CMK (cell line): ENCODE measurements around the gene SIGLEC11.
"Not testable (repeated sequence)": the region's sequence is repeated elsewhere in the genome, so short reads cannot be mapped to it uniquely, and the experiment has no call there.

ENCODE experiments used
- DNase-seq: peaks from one replicate; pipeline ENCODE4 v3.0.0-alpha.2; 2010; ENCODE audit warnings: low read depth

The SIGLEC11 gene

DNA sequence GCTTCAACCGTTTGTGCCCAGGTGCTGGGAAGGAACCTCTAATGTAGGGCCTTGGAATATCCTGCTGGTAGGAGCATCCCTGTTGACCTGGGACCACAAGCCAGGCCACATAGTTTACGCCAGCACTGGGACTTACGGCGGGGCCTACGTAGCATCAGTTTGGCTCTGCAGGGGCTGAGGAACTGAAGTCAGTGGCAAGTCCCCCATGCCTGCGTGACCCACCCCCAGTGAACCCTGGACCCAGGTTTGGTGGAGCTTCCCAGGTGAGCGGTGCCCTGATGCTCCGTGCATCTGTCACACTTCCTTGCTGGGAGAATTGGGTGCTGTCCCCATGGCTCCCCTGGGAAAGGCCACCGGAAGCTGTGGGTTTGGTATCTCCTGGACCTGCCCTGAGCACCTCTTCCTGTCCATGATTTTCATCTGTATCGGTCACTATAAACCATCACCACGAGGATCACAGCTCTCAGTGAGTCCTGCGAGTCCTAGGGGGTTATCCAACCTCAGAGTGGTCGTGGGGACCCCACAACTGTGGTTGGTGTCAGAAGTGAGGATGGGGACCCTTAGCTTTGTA lies 9.9 kb downstream of the SIGLEC11 start:
- DNase-seq: peak; percentile 62

DNA sequence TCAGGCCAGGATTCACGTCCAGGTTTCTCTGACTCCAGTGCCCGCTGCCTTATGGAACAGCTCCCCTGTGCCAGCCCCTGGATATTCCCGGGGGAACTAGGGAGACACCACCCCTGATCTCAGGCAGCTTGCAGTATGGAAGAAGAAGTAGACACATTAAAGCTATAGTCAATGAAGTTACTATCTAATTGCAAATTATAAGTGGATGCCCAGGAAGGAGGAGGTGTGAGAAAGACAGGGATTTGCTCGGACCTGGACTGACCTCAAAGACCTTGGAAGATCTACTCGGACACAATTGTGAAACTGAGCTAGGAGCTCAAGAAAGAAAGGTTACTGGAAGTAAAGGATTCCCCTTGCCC lies 10.4 kb downstream of the SIGLEC11 start:
- no peak for DNase-seq

DNA sequence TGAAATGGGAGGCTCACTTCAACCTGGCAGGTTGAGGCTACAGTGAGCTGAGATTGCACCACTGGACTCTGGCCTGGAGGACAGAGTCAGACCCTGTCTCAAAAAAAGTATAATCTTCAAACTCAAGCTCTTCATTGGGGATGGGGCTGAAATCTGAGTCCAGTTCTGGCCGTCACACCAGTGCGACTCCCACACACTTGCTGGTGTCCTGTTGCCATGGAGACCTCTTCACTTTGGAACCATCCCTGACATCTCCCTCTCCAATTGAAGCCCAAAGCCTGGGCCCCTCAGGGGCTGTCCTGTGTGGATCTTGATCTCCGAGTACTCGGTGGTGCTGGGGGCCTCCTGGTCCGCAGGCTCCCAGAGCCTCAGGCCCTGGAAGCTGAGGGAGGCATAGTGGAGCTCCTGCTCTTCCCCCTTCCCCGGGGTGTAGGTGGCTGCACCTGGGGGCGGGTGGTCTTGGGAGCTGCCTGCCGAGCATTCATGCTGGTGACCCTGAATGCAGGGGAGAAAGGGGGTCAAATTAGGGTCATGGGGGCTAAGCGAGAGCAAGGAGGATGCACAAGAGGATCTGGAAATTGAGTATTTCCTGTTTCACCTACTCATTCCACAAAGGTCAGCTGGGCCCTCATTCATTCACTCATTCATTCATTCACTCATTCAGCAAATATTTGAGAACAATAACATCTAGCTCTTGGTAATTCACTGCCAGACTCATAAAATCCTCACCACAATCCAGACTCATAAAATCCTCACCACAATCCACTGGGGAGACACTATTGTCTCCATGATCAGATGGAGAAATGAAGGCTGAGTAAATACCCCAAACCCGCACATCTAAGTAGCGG lies 11.0 kb downstream of the SIGLEC11 start:
- no peak for DNase-seq

DNA sequence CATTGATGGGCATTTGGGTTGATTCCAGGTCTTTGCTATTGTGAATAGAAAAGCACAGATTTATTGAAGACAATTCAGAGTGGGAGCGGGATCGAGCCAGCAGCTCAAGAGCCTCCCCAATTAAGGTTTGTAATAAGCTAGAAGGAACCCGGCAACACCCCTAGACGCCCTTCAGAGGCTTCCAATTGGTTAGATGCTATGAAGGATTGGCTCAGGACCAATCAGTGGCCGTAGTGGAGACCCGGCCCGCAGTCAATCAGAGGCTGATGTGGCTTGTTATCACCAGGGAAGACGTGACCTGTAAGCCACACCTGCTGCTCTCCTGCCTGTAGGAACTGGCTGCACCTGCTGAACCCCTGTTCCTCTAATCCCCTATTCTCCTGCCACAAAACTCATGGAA lies 14.6 kb downstream of the SIGLEC11 start:
- no peak for DNase-seq

DNA sequence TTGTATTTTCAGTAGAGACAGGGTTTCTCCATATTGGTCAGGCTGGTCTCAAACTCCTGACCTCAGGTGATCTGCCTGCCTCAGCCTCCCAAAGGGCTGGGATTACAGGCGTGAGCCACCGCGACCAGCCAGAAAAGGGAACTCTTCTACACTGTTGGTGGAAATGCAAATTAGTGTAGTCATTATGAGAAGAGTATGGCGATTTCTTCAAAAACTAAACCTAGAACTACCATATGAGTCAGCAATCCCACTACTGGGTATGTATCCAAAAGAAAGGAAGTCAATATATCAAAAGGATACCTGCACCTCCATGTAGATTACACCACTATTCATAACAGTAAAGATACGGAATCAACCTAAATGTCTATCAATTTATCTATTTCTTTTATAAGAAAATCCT lies 16.4 kb downstream of the SIGLEC11 start:
- DNase-seq: not testable (repeated sequence)

DNA sequence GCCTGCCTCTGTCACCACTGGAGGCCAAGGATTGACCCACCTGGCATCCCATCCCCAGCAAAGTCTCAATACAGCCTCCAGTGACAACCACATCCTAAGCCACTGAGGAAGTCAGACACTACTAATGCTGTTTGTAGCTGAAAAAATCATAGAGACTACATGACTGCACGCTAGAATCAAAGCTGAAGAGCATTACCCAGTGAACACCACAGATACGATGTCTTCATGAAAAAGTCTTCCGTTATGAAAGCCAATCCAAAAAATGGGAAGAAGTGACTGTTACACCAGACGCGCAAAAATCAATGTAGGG lies 20.5 kb downstream of the SIGLEC11 start:
- no peak for DNase-seq

DNA sequence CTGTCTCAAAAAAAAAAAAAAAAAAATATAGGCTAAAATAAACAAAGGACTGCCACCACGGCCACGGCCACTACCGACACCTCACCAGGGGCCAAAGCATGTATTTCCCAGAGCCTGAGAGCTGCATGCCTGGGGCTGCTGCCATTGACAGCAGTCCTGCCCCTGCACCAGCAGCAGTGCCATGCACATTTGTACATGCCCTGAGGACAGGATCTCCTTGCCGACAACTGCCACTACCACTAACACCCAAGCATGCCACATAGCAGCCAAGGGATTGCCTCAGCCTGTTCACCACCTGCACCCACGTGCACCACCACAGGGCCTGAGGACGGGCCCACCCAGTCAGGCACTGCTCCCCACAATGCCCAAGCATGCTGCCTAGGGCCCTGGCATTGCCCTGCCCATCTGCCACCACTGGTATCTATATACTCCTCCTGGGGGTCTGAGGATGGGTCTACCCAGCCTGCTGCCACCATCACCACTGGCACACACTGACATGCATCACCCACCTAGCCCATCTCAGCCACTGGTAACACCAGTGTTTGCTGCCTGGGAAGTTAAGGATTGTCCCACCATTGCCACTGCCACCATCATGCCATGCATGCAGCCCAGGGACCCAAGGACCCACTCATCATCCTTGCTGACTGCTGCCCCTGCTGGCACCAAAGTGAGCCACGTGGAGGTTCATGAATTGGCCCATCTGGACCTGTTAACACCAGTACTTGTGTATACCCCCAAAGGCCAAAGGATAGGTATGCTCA lies 21.1 kb downstream of the SIGLEC11 start:
- no peak for DNase-seq

DNA sequence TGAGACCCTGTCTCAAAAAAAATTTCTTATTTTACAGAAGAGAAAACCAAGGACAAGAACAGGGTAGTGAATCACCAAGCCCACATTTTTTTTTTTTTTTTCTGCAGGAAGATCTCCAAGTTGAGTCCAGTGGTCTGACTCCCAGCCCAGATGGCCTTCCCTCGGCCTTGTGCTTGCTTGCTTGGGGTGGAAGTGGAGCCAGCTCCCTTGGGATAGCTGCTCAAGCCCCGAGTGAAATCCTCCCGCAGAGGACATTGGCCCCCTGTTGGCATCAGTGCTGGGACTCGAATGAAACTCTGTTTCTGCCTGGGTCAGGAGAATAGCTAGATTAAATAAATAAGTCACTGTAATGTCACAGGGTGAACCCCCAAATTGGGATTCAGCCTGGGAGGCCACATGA lies 22.3 kb downstream of the SIGLEC11 start:
- DNase-seq: no peak

DNA sequence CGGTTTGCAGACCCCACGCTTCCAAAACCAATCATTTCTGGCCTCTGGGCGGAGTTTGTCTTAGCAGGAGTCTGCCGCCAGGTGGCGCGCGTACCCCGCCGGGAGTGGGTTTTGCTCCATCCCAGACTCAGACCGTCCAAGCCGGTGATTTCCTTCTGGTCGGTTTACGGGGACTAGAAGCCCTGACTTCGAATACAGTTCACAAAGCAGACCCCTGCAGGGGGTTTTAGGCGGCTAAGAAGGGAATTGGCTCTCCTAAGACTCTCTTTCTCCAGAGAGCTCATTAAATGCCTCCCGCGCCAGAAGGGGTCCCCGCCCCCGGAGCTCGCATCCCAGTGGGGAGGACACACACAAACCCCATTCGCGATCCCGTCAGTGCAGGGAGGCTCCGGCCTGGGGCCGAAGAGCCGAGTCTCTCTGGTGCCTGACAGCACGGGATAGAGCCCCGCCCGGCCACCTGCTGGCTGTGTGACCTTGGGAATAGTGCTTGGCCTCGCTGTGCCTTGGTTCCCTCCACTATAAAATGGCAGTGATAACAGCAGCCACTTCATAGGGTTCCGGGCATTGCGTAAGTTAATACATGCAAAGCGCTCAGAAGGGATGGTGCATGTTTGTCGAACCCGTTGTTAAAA lies 23.1 kb downstream of the SIGLEC11 start:
- DNase-seq: no peak

DNA sequence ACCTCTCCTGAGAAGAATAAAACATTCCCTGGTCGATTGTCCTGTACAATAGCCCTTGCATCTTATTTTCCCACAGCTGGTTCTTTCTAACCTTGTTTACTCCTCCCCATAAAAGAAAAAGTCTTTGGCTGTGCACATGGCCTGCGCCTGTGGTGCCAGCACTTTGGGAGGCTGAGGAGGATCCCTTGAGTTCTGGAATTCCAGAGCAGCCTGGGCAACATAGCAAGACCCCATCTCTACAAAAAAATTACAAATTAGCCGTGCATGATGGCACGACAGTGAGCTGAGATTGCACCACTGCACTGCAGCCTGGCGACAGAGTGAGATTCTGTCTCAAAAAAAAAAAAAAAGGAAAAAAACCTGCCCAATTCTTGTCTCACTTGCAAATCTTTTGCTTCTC lies 24.4 kb downstream of the SIGLEC11 start:
- no peak for DNase-seq

DNA sequence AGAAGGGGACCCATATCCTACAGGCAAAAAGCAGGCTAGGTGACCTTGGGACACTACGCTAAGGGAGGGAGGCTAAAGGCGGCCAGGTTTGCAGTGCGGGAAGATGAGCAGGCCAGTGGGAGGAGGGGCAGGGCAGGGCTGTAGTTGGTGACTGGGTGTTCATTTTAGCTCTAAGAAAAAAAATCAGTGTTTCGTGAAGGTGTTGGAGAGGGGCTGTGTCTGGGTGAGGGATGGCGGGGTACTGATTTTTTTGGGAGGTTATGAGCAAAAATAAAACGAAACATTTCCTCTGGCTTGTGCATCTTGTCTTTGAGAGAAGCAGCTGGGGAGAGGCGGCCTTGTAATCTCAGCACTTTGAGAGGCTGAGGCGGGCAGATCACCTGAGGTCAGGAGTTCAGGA lies 27.3 kb downstream of the SIGLEC11 start:
- DNase-seq: no peak

DNA sequence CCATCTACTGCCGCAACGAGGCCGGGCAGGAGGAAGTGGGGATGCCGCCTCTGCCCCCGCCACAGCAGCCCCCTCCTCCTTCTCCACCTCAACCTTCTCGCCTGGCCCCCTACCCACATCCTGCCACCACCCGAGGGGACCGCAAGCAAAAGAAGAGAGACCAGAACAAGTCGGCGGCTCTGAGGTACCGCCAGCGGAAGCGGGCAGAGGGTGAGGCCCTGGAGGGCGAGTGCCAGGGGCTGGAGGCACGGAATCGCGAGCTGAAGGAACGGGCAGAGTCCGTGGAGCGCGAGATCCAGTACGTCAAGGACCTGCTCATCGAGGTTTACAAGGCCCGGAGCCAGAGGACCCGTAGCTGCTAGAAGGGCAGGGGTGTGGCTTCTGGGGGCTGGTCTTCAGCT lies 28.2 kb downstream of the SIGLEC11 start:
- DNase-seq: no peak

DNA sequence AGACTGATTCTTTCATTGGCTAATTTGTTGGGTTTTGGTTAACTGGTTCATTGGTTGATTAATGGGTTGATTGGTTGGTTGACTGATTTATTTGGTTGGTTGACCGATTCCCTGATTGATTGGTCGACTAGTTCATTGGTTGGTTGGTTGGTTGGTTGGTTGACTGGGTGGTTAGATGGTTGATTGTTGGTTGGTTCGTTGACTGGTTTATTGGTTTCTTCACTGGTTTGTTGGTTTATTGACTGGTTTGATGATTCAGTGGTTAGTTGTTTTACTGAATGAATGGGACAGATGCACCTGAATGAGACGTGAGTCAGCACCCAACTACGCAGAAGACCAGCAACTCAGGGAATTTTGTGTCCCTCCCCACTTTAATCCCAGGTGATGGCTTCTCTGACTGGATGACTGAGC lies 28.9 kb downstream of the SIGLEC11 start:
- no peak for DNase-seq

DNA sequence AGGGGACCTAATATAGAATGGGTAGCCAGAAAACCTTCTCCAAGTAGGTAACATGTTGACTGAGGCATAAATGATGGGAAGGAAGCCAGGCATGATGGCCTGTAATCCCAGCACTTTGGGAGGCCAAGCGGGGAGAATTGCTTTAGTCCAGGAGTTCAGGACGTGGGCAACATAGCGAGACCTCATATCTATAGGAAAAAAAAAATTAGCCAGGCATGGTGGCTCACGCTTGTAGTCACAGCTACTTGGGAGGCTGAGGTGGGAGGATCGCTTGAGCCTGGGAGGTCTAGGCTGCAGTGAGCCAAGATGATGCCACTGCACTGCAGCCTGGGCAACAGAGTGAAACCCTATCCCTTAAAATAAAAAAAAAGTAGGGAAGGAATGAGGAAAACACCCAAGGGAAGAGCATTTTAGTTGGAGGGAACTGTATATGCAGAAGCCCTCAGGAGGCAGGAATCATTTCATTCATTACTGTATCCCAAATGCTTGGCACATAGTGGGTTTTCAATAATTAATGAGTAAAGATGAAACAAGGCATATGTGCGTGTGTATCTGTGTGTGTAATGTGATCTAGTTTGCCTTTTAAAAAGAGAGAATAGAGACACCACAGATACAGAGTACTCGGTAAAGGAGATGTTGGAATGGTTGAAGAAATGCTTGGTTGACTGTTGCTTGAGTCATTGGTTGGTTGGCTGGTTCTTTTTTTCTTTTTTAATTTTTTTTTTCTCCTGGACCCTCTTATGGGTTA lies 29.5 kb downstream of the SIGLEC11 start:
- DNase-seq: no peak

DNA sequence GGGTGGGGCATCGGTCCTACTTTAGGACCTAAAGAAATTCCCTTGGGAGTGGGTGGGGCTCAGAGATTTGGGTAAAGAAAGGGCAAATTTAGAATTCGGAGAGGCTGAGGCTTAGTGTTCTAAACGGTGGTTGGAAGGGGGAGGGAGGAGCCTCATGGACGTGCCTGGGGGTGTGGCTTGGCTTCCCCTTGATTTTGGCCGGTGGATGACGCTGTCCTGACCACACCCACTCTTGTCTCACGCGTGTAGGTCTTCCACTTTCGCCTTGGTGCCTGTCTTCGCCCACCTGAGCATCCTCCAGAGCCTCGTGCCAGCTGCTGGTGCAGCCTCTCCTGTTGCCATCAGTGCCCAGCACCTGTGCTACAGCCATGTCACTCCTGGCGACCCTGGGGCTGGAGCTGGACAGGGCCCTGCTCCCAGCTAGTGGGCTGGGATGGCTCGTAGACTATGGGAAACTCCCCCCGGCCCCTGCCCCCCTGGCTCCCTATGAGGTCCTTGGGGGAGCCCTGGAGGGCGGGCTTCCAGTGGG lies 30.4 kb downstream of the SIGLEC11 start:
- DNase-seq: no peak

DNA sequence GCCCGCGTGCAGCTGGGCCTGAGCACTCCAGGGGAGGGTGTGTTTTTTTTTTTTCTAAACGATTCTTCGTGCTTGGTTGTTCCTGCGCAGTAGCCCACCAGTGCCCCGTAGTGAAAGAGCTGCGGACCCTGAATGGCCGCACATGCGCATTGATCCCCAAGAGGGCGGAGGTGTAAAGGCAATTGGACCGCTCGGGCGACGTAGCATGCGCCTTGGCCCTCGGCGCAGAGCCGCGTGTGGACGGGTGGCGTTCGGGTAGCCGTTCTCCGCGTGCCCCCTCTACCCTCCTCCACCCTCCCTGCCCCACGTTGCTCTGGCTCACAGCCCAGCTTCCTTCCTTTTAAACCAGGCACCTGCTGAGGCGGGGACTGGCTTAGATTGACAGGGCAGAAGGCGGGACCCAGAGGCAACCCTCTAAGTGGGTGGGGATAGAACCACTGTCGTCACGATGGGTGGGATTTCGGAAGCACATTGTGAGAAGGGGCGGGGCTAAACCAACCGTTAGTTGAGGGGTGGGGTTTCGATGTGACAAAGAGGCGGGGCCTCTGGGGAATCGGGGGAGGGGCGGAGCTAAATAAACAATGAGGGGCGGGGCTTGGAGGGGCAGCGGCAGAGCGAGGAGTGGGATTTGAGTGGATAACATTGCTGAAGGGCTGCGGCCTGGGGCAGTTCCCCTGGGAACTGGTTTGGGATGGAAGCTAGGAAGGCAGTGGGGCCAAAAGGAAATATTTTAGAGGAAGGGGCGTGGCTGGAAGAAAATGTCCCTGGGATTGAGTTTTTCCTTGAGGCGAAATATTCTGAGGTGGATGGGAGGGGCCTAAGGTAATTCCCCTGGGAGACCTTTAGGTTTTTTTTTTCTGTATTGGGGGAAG lies 31.1 kb downstream of the SIGLEC11 start:
- peak; percentile 100 for DNase-seq

DNA sequence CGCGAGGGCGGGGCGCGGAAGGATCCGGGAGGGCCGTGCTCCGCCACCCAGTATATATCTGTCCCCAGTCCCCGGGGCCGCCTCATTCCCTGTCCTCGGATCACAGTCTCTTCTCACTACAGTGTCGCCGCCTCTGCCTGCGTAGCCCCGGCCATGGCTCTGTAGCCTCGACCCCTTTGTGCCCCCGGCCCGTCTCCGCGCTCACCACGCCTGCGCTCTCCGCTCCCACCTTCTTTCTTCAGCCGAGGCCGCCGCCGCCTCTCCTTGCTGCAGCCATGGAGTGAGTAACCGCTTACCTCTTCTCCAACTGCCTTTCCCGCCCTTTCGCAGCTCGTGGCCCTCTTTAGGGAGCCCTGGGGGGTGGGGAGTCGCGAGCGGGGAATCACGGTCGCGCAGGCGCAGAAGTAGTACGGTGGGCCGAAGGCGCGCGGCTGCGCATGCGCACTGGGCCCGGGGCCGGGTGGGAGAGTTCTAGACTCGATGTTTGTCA lies 31.8 kb downstream of the SIGLEC11 start, which contains the start of the genes ATF5 and NUP62:
Gene ATF5, plus strand, starts transcription at position 85 of the 490 bp plus-strand sequence. CDS start 1,646 bp downstream, outside the sequence.
Gene NUP62, minus strand, starts transcription at position 384 of the 490 bp plus-strand sequence. CDS start 19,697 bp downstream, outside the sequence.
- DNase-seq: peak; percentile 91

DNA sequence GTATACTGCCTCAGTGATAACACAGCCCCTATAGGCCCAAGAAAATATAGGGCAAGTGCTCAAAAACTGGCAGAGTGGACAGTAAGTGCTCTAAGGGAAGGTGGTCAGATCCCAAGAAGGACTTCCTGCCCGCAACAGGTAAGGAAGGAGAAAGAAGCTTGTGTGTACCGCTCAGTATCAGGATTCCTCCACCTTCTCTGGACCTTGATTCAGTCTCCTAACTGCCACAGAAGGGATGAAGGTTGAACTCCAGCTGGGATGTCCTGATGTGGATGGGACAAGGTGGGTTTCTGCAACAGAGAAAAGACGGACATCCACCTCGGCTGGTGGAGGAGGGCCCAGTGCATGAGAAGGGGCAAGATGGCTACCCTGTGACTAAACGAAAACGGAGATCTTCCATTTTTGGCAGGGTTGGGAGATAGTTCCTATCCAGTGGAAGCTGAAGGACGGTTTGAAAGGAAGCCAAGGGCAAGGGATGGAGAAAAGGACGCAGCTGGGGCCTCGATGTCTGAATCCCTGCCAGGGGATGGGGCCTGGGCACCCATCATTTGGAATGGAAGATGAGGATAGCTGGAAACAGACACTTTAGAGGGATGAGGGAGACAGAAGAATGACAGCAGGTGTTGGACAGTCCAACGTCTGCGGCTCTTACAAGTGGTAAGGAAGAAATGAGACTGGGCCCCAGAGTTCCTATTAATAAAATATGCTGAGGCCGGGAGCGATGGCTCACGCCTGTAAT lies 33.3 kb downstream of the SIGLEC11 start:
- no peak for DNase-seq

DNA sequence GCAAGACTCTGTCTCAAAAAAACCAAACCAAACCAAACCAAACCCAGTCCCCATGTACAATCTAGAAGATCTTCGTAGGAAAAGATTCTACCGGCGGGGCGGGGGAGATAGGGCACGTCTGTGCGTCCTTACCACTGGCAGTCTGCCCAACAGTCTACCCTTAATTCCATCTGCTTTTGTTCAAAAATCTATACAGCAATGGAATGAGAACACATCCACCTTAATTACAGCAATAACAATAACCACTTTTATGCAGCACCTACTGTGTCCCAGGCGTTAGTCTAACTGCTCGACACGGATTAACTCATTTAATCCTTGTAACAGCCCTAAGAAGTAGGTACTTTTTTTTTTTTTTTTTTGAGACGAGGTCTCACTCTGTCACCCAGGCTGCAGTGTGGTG lies 34.5 kb downstream of the SIGLEC11 start:
- DNase-seq: no peak

DNA sequence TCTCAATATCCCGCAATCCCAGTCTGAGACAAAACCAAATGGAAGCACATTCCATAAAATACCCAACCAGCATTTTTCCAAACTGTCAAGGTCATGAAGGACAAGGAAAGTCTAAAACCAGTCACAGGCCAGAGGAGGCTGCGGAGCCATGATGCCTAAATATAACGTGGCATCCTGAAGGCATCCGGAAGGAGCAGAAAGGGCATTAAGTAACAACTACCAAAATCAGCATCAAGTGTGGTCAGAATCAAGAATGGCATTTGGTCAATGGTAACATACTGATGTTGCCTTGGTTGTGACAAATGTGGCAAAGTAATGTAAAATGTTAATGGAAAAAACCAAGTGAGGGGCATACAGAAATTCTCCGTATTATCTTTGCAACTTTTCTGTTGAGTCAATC lies 35.5 kb downstream of the SIGLEC11 start:
- no peak for DNase-seq
